HepG2 (cell line): ENCODE data around the gene CA11. TPM values are rescaled to one million over a fixed set of nuclear protein-coding genes. Genes with fewer than 3 reads are reported as not detected.

Experiments used
- CCDC6 ChIP-seq: sonication (generic); formaldehyde crosslinking; IDR thresholded peaks from 2 replicates; pipeline ENCODE4 v1.8.1; 2022; ENCODE audit warnings: mild to moderate bottlenecking, missing genetic modification reagents, moderate library complexity
- MEIS1 ChIP-seq: sonication (generic); formaldehyde crosslinking; IDR thresholded peaks from 2 replicates; pipeline ENCODE4 v1.9.0; 2021; ENCODE audit warnings: mild to moderate bottlenecking, missing genetic modification reagents, moderate library complexity, borderline replicate concordance
- RBFOX2 ChIP-seq: fragments of 200-400 bp; formaldehyde crosslinking; IDR thresholded peaks from 2 replicates; pipeline ENCODE4 v1.6.1; 2017; ENCODE audit warnings: low read depth, mild to moderate bottlenecking, low read length
- RXRB ChIP-seq: IDR thresholded peaks from 2 replicates; pipeline ENCODE4 v1.6.1; 2016; ENCODE audit warnings: borderline replicate concordance, missing genetic modification reagents, missing compliant biosample characterization
- TOE1 ChIP-seq: sonication (generic); formaldehyde crosslinking; IDR thresholded peaks from 2 replicates; pipeline ENCODE4 v1.4.0; 2020; ENCODE audit warnings: mild to moderate bottlenecking, missing genetic modification reagents
- ZKSCAN1 ChIP-seq: fragments of 150-350 bp; IDR thresholded peaks from 2 replicates; pipeline ENCODE4 v1.6.1; 2014; ENCODE audit warnings: low read length
- ZNF274 ChIP-seq: sonication (generic); formaldehyde crosslinking; IDR thresholded peaks from 2 replicates; pipeline ENCODE4 v1.5.1; 2020; ENCODE audit warnings: mild to moderate bottlenecking, missing genetic modification reagents
- ZNF564 ChIP-seq: sonication (generic); formaldehyde crosslinking; IDR thresholded peaks from 2 replicates; pipeline ENCODE4 v1.8.1; 2023; ENCODE audit warnings: mild to moderate bottlenecking, missing genetic modification reagents
- polyA plus RNA-seq, 8 experiments: library from polyadenylated mRNA; depleted of rRNA in 3 of 8; stranded (reverse) in 7 of 8; unstranded in 1 of 8; fragments of >200 nt; fragmentation: Illumina TruSeq in 4 of 8; extraction: Trizol in 4 of 8; gene quantifications; 2 replicates each; pipeline versions ENCODE4 v1.2.1 to v1.2.3, GENCODE V29; 2011 to 2016; ENCODE audit warnings: low read depth in 4 of 8, missing spikeins in 1 of 8, mixed read lengths in 1 of 8; ENCODE audit not compliant: insufficient read depth in 1 of 8
- total RNA-seq, 5 experiments: library from RNA; depleted of rRNA; stranded (reverse); fragments of >200 nt; fragmentation: Illumina TruSeq; extraction: Trizol; gene quantifications; 2 replicates each; pipeline ENCODE4 v1.2.3, GENCODE V29; 2016; ENCODE audit warnings: low read depth in 1 of 5
- TF ChIP-seq, protein P1 (sequence below): sonication (generic); formaldehyde crosslinking; IDR thresholded peaks from 2 replicates; pipeline ENCODE4 v1.4.0; 2020; ENCODE audit warnings: mild to moderate bottlenecking, missing genetic modification reagents
- TF ChIP-seq, protein P2 (sequence below): sonication (generic); formaldehyde crosslinking; IDR thresholded peaks from 2 replicates; pipeline ENCODE4 v1.4.0; 2020; ENCODE audit warnings: missing genetic modification reagents
- TF ChIP-seq, protein P3 (sequence below): sonication (generic); formaldehyde crosslinking; IDR thresholded peaks from 2 replicates; pipeline ENCODE4 v1.5.0; 2020; ENCODE audit warnings: mild to moderate bottlenecking, missing genetic modification reagents

The CA11 gene
- total and polyA plus RNA-seq, 2 of the 13 experiments (the other 11 are each of a cell fraction or from before 2014, with no cell fraction given): 0.41 to 0.58 TPM

DNA sequence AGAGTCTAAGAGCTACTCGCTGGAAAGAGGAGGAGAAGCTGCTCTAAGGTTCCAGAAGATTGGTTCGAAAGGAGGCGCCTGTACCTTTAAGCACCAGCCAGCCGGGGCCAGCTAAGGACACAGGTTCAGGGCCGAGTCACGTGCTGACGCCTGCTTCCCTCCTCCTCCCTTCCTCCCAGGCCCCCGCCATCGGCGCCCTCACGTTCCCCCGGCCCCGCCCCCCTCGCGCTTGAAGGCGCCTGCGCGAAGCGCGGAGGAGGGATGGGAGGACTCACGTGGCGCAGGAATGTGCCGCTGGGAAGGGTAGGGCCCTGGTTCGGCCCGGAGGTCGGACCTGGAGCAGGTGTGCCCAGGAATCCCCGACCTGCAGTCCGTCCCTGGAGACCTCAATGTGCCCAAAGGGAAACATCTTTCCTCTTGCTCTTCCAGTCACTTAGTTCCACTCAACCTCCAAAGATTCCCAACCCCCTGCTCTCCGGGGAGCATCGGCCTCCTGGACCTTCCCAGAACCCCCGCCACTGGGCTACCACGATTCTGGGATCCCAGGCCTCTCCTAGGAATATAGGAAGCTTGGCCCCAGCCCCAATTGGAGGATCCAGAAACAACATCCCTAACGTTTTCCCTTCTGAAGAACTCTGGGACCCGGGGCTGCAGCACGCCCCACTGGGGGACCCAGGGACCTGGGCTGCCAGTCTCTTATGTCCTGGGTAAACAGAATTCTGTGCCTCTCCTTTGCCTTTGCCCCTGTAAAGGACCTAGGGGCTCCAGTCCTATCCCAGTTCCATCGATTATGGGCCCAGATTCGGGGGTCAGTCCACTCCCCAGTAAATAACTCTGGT, 11.3 kb downstream of the CA11 start (continued):
- TF ChIP-seq, protein P1, sequence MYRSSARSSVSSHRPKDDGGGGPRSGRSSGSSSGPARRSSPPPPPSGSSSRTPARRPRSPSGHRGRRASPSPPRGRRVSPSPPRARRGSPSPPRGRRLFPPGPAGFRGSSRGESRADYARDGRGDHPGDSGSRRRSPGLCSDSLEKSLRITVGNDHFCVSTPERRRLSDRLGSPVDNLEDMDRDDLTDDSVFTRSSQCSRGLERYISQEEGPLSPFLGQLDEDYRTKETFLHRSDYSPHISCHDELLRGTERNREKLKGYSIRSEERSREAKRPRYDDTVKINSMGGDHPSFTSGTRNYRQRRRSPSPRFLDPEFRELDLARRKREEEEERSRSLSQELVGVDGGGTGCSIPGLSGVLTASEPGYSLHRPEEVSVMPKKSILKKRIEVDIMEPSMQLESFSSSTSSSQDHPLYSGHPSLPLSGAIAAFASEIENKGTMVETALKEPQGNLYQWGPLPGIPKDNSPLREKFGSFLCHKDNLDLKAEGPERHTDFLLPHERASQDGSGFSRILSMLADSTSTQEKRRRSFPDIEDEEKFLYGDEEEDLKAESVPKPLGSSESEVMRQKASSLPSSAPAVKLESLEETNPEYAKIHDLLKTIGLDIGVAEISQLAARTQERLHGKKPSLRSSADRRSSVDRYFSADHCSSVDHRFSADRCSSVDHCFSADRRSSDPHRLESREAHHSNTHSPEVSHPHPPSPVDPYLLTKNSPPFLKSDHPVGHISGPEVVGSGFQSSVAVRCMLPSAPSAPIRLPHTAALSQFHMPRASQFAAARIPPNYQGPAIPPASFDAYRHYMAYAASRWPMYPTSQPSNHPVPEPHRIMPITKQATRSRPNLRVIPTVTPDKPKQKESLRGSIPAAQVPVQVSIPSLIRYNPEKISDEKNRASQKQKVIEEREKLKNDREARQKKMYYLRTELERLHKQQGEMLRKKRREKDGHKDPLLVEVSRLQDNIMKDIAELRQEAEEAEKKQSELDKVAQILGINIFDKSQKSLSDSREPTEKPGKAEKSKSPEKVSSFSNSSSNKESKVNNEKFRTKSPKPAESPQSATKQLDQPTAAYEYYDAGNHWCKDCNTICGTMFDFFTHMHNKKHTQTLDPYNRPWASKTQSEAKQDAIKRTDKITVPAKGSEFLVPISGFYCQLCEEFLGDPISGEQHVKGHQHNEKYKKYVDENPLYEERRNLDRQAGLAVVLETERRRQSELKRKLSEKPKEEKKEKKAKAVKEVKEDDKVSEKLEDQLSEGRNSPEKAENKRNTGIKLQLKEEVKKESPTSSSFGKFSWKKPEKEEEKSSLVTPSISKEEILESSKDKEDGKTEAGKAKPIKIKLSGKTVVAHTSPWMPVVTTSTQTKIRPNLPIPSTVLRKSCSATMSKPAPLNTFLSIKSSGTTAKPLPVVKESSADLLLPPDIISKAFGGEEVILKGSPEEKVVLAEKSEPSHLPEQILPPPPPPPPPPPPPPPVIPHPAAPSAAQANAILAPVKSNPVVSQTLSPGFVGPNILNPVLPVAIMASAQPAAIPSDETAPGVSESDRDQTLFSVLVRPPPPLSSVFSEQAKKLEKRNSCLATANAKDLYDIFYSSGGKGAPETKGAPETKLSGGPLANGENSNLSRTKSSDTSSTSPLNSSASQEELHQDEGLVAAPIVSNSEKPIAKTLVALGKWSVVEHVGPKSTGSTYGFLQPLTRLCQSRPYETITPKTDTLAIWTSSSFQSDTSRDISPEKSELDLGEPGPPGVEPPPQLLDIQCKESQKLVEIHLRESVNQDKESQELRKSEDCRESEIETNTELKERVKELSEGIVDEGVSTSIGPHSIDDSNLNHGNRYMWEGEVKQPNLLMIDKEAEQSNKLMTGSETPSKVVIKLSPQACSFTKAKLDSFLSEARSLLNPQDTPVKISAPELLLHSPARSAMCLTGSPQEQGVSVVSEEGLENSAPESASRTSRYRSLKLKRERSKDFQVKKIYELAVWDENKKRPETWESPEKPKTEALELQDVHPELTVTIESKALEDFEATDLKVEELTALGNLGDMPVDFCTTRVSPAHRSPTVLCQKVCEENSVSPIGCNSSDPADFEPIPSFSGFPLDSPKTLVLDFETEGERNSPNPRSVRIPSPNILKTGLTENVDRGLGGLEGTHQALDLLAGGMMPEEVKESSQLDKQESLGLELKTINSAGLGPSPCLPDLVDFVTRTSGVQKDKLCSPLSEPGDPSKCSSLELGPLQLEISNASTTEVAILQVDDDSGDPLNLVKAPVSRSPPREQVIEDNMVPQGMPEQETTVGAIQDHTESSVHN (CRISPR knock-in tag): 0 out of 2 replicates have a peak, but pooled peaks have one; percentile 41
- TF ChIP-seq TOE1 (CRISPR knock-in tag): no peak
- peak; percentile 32; the same call in 1 of the 2 replicates for TF ChIP-seq CCDC6 (CRISPR knock-in tag)
- TF ChIP-seq, protein P2, sequence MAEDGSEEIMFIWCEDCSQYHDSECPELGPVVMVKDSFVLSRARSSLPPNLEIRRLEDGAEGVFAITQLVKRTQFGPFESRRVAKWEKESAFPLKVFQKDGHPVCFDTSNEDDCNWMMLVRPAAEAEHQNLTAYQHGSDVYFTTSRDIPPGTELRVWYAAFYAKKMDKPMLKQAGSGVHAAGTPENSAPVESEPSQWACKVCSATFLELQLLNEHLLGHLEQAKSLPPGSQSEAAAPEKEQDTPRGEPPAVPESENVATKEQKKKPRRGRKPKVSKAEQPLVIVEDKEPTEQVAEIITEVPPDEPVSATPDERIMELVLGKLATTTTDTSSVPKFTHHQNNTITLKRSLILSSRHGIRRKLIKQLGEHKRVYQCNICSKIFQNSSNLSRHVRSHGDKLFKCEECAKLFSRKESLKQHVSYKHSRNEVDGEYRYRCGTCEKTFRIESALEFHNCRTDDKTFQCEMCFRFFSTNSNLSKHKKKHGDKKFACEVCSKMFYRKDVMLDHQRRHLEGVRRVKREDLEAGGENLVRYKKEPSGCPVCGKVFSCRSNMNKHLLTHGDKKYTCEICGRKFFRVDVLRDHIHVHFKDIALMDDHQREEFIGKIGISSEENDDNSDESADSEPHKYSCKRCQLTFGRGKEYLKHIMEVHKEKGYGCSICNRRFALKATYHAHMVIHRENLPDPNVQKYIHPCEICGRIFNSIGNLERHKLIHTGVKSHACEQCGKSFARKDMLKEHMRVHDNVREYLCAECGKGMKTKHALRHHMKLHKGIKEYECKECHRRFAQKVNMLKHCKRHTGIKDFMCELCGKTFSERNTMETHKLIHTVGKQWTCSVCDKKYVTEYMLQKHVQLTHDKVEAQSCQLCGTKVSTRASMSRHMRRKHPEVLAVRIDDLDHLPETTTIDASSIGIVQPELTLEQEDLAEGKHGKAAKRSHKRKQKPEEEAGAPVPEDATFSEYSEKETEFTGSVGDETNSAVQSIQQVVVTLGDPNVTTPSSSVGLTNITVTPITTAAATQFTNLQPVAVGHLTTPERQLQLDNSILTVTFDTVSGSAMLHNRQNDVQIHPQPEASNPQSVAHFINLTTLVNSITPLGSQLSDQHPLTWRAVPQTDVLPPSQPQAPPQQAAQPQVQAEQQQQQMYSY (CRISPR knock-in tag): peak; percentile 49; the same call in 1 of the 2 replicates
- peak; percentile 65; the same call in 1 of the 2 replicates for TF ChIP-seq ZNF274 (CRISPR knock-in tag)
- peak; percentile 100 for TF ChIP-seq RXRB (CRISPR knock-in tag)
- peak; percentile 84 for TF ChIP-seq RBFOX2
- no peak for TF ChIP-seq MEIS1 (CRISPR knock-in tag)
- TF ChIP-seq, protein P3, sequence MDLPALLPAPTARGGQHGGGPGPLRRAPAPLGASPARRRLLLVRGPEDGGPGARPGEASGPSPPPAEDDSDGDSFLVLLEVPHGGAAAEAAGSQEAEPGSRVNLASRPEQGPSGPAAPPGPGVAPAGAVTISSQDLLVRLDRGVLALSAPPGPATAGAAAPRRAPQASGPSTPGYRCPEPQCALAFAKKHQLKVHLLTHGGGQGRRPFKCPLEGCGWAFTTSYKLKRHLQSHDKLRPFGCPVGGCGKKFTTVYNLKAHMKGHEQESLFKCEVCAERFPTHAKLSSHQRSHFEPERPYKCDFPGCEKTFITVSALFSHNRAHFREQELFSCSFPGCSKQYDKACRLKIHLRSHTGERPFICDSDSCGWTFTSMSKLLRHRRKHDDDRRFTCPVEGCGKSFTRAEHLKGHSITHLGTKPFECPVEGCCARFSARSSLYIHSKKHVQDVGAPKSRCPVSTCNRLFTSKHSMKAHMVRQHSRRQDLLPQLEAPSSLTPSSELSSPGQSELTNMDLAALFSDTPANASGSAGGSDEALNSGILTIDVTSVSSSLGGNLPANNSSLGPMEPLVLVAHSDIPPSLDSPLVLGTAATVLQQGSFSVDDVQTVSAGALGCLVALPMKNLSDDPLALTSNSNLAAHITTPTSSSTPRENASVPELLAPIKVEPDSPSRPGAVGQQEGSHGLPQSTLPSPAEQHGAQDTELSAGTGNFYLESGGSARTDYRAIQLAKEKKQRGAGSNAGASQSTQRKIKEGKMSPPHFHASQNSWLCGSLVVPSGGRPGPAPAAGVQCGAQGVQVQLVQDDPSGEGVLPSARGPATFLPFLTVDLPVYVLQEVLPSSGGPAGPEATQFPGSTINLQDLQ (CRISPR knock-in tag): no peak
- no peak for TF ChIP-seq ZKSCAN1
- TF ChIP-seq ZNF564: no peak
